Kidney (tissue), 14 donors: ENCODE results near the gene ERBB3. TPM values are rescaled to one million over a fixed set of nuclear protein-coding genes. Genes with fewer than 3 reads are reported as not detected.

Experiments
- DNase-seq, 5 donors: peaks; one replicate each; pipeline ENCODE4 v3.0.0-alpha.2; 2013 to 2020
- FAIRE-seq: peaks from 2 replicates; lab custom pipeline; 2012; peaks lifted over from hg19 to GRCh38; lab: Jason Lieb, UNC
- H3K27ac ChIP-seq, 2 donors: one replicate each; pipeline ENCODE4 v1.7.0; 2013; ENCODE audit warnings: low read depth in 2 of 2, low read length in 2 of 2, inconsistent platforms in 1 of 2
- H3K27me3 ChIP-seq: one replicate; pipeline ENCODE4 v1.7.1; 2013; ENCODE audit warnings: low read length, inconsistent platforms; ENCODE audit not compliant: control insufficient read depth, insufficient read depth
- H3K36me3 ChIP-seq, 3 donors: one replicate each; pipeline versions ENCODE4 v1.7.0 to v1.7.1; 2013; ENCODE audit warnings: low read length in 3 of 3, control low read depth in 1 of 3, inconsistent platforms in 1 of 3; ENCODE audit not compliant: insufficient read depth in 3 of 3, control insufficient read depth in 2 of 3
- H3K4me1 ChIP-seq, 3 donors: one replicate each; pipeline versions ENCODE4 v1.7.0 to v1.7.1; 2013; ENCODE audit warnings: low read length in 3 of 3, inconsistent platforms in 1 of 3, low read depth in 1 of 3; ENCODE audit not compliant: control insufficient read depth in 2 of 3, insufficient read depth in 2 of 3
- H3K4me3 ChIP-seq, 3 donors: one replicate each; pipeline versions ENCODE4 v1.7.0 to v1.8.1; 2013; ENCODE audit warnings: low read length in 3 of 3, control low read depth in 1 of 3, inconsistent platforms in 1 of 3
- H3K9ac ChIP-seq, 3 donors: one replicate each; pipeline versions ENCODE4 v1.7.0 to v1.7.1; 2013; ENCODE audit warnings: low read length in 3 of 3, control low read depth in 1 of 3, inconsistent platforms in 1 of 3
- H3K9me3 ChIP-seq, 3 donors: one replicate each; pipeline versions ENCODE4 v1.7.0 to v1.7.1; 2013; ENCODE audit warnings: low read length in 3 of 3, control low read depth in 1 of 3, inconsistent platforms in 1 of 3; ENCODE audit not compliant: control insufficient read depth in 2 of 3, insufficient read depth in 1 of 3
- CTCF ChIP-seq: IDR thresholded peaks from 3 replicates; pipeline ENCODE4 v1.5.1; 2012; ENCODE audit warnings: mild to moderate bottlenecking, moderate library complexity, borderline replicate concordance; ENCODE audit not compliant: insufficient read depth; ENCODE audit errors: extremely low read depth
- intact Hi-C: fragments of 100-400 bp; cut with DNase I; formaldehyde crosslinking; loops from one replicate; pipeline ENCODE4 v1.11.1; 2022
- polyA plus RNA-seq: library from polyadenylated mRNA; stranded (reverse); fragments of 350-450 nt; fragmentation: Illumina TruSeq; extraction: RNeasy Lipid Tissue Mini Kit (QIAGEN cat#74804); gene quantifications from one replicate; pipeline ENCODE4 v1.2.3, GENCODE V29; 2014; ENCODE audit warnings: low read depth, low replicate concordance; ENCODE audit not compliant: insufficient read depth
- total RNA-seq: library from RNA; stranded (reverse); fragmentation: NEBNext Ultra II Directional; extraction: Animal tissue kit (Norgen Biotek cat#: 25700); gene quantifications from one replicate; pipeline ENCODE4 v1.2.1, GENCODE V29; 2021
- donor health status: control.
- donor health status: control.
- donor health status: control.
- donor health status: control.
- donor health status: control.
- donor health status: DM: yes; HTN: yes; CAD: no.
- donor health status: Normal renal cell carcinoma (clear cell type).

Gene ERBB3
- total and polyA plus RNA-seq, 2 donors from 2014 or later, result 31.5 to 58.1 TPM

DNA sequence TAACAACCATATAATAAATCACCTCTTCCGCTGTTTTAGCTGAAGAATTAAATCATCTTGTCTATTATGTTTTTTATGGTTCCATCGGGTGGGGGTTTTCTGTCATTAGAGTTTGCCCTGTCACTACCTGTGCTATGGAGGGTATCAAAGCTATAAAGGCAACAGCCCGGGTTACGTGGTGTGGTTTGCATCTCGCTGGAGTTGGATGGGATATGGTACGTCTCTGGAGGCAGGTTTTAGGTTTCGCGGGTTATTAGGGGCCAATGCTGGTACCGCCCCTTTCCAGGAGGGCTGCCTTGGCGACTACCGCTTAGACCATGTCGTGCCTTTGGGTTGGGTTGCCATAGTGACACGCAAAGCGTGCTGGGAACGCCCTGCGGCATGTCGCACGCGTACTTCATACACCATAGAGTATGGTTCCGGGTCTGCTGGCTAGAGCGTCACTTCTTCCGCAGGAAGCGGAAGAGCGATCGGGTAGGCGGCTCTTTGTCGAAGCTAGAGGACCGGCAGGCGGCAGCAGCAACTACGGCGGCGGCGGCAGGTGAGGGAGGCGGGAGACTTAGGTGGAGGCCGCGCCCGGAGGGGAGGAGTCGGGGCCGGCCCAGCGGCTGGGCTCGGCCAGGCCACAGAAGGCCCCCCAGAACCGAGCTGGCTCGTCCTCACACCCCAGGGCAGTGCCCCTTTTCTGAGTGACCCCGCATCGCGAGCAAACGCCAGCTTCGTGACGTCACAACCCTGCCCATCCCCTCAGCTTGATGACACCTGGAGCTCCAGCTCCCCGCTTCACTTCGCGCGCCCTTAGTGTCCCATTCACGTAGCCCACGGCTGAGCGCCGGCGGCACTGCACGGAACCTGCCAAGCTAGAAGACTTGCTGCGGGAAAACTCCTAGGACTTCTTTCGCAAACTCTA, 38.1 kb downstream of the ERBB3 start, which contains the start of gene ZC3H10:
Gene ZC3H10 (plus strand): TSS at position 489 of the 910 bp plus-strand sequence. CDS start 2,297 bp downstream, outside the sequence.
- peak; percentile 99 for DNase-seq
- Histone ChIP-seq H3K9ac (peak within 1 kb of the TSS; percentile 91 to 98 (median 97)), H3K4me1 (peaks cover 0 to 19% (median 15%) of the 10 kb centered on the region in 3 donors), H3K27me3 (no peaks in the 10 kb centered on the region), H3K9me3 (no peaks in the 10 kb centered on the region), H3K36me3 (peaks cover 0 to 3% (median 0%) of the 10 kb centered on the region in 3 donors), H3K27ac (peak within 1 kb of the TSS; percentile 87 to 97), H3K4me3 (peak within 1 kb of the TSS; percentile 91 to 99 (median 99))
- peak; percentile 54 for FAIRE-seq
- intact Hi-C loops, result no loop called here
- peak; percentile 60 for TF ChIP-seq CTCF

GRCh38 chr12:56118688-56119357, 38.9 kb downstream of the ERBB3 start:
- FAIRE-seq, result no peak
- Histone ChIP-seq H3K36me3 (peaks cover 0 to 3% (median 0%) of the 10 kb centered on the region in 3 donors), H3K27ac (peak overlapping the region; percentile 87 to 93), H3K9ac (peak overlapping the region; percentile 82 to 98 (median 90)), H3K4me1 (peaks cover 0 to 19% (median 15%) of the 10 kb centered on the region in 3 donors), H3K27me3 (no peaks in the 10 kb centered on the region), H3K9me3 (no peaks in the 10 kb centered on the region), H3K4me3 (peak overlapping the region; percentile 56 to 99 (median 81))
- intact Hi-C loops, result no loop called here
- TF ChIP-seq CTCF, result no peak
- peak in 1 of 5 donors; percentile 57 for DNase-seq

DNA sequence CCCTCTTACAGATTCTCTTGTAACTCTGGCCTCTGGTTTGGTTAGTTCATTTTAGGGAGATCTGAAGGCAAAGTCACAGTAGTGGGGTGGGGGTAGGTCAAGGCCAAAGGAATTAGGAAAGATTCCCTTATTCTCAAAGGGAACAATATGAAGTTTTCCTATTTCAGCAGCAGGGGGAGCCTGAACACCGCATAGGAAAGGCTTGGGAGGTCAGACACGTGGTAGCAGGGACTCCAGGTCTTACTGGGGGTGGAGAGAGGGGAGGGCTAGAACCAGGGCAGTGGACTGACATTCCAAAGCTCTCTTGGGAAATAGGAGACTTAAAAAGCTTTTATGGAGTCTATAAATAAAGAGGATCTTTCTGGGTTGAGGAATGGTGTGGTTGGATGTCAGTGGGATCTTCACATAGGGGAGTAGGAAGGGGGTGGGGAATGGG, 39.4 kb downstream of the ERBB3 start:
- peak; percentile 86 for TF ChIP-seq CTCF
- Histone ChIP-seq H3K9ac (peak overlapping the region in 2 of 3 donors; percentile 90 to 98), H3K27me3 (no peaks in the 10 kb centered on the region), H3K27ac (peak overlapping the region; percentile 87 to 93), H3K9me3 (no peaks in the 10 kb centered on the region), H3K4me1 (peaks cover 0 to 19% (median 15%) of the 10 kb centered on the region in 3 donors), H3K4me3 (peak overlapping the region in 2 of 3 donors; percentile 81 to 99), H3K36me3 (peaks cover 0 to 3% (median 0%) of the 10 kb centered on the region in 3 donors)
- no peak for FAIRE-seq
- intact Hi-C loops, result no loop called here
- peak; percentile 88 to 97 (median 89) for DNase-seq
